Measurements from ENCODE around the gene PSMF1.

DNA sequence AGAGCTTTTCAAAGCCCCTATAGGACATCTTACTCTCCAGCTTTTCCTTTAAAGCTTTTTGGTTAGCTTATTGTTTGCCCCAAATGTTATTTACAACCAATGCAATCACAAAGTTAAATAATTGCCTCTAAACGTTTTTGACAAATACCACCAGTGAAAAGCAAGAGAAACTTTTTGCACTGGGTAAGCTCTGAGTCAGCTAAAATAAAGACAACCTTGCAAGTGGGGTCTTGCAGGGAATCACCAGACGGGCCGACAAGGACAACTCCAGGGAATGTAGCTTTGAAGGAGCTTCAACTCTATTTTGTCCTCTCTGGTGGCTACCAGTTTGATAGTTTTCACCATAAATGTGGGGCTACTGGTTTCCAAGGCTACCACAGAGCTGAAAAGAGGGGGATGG lies 14.7 kb upstream of the PSMF1 start:
- TF ChIP-seq CTCF (IDR thresholded peaks at IDR 0.05) (no peak), EP300 (IDR thresholded peaks at IDR 0.05) (no peak)

Measured in ovary (tissue), 3 donors.